Globus pallidus (tissue), 1 donor: ENCODE measurements around the gene RAE1.

Source experiments
- DNase-seq: peaks from one replicate; pipeline ENCODE4 v3.0.0-alpha.2; 2015; ENCODE audit warnings: low spot score

RAE1 gene

DNA sequence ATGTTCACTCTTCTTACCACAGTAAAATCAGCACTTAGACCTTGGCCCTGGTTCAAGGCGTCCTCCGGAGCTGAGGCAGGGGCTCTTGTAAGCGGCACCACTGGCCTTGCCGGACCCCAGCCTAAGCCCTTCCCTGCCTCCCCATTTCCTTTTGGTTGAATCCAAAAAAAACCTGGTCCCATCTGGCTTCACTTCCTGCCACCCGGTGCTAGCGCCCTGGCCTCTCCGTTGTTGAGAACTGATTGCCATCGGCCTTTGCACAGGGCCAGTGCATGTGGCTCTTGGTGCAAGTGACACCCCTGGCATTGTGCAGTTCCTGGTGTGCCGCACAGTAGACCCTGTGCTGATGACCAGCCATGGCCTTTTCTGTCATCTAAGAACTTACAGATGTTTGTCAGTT lies 21.1 kb downstream of the RAE1 start:
- no peak for DNase-seq

DNA sequence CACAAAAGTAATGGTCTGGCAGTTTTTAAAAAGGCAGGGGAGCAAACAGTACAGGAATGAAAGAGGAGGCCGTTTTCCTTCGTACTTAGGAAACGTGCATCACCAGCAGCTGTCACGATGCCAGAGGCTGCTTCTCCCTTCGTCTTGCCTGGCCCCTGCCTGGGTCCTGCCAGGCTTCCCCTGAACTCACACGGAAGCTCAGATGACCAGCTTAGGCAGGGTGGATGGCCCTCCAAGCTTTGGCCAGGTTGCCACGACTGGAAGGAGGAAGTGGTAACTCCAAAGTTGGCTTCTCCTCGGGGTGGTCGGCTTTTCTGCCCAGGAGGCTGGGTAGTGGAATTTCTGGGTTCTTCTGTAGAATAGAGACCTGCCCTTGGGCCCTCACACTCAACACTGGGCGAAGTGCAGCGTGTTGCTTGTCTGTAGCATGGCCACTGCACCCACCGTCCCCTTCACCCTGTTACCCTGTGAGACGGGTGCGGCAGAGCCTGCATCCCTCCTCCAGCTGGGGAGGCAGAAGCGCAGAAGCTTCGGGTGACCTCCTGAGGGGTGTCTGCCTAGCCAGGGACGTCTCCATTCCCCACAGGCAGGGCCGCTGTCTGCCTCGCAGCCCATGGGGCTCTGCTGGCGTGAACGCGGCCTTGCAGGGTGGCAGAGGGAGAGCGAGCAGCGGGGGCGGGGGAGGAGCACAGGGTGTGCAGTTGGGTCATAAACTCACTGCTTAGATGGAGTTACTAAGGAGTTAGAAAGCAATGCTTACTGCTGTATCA lies 21.7 kb downstream of the RAE1 start:
- DNase-seq, result no peak

GRCh38 chr20:57374343-57374930 lies 23.4 kb downstream of the RAE1 start:
- no peak for DNase-seq

- peak; percentile 37 for DNase-seq
These were observed 24.0 kb downstream of the RAE1 start for GRCh38 chr20:57374931-57375651.

GRCh38 chr20:57375652-57376230 lies 24.7 kb downstream of the RAE1 start:
- no peak for DNase-seq

DNA sequence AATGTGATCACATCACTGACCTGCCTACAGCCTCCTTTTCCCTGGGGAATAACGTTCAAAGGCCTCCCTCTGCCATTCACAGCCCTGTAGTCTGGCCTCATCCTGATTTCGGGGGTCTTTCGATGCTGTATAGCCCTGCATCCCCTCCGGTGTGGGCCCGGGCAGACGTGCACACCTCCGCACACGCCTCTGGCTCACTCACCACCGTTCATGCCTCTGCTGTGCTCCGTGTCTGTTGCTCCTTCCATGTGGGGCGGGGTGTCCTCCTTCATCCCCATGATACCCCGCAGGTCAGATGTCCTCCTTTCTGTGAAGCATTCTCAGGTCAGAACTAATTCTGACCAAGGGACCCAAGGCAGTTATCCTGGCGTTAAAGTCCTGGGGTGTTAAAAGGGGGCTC lies 26.3 kb downstream of the RAE1 start:
- DNase-seq, result no peak

DNA sequence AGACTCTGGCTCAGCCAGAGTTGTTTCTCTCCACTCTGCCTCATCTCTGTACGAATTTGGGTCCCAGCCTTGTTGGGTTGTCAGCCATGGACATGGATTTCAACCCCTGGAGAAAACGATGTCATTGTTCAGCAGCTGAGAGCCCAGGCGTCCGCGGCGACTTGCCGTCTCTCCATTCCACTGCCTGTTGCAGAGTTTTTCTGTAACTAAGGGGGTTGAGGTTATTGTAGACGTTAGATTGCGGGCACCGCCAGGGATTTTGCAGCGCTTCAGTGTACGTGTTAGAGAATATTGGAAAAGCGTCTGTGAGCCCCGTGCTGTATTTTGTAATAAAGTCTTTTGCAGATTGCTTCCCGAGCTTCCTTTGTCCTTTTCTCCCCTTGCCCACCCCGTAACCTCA lies 27.1 kb downstream of the RAE1 start:
- DNase-seq, result no peak

- no peak for DNase-seq
These were observed 27.7 kb downstream of the RAE1 start for GRCh38 chr20:57378646-57379262.

DNA sequence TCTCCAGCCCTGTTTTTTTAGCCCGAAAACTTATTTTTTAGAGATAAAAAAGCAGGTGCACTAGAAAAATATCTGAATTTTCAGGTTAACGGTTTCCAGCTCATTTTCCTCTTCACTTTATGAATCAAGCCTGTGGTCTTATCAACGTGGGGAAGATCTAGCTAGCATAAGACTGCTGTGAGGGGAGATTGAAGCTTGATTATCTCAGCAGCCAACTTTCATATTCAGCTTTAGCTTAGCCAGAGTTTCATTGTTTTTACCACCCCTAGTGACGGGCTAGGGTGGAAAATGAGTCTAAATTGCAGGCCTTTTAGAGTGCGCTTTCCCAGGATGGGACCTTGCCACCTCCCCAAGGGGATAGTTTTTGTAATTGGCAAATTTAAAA lies 28.2 kb downstream of the RAE1 start:
- DNase-seq, result no peak

GRCh38 chr20:57380081-57380750 lies 29.2 kb downstream of the RAE1 start:
- no peak for DNase-seq

GRCh38 chr20:57381596-57382503 lies 30.8 kb downstream of the RAE1 start:
- DNase-seq, result peak; percentile 73

DNA sequence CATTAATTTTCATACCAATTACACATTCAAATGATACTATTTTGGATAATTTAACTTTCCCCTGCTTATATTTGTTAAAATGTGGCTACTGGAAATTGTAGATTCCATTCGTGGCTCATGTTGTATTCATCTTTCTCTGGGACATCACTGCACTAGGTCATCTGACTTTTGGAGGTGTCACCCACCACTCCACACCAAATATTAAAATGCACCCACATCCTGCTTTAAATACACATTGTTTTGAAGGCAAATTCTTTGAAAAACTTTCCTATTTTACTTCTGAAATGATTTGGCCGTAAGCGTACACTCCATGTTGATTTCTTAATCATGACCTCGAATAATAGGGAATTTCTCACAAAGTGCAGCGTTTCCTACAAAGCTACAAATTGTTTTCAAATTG lies 31.5 kb downstream of the RAE1 start:
- no peak for DNase-seq

GRCh38 chr20:57383447-57384347 lies 32.6 kb downstream of the RAE1 start:
- no peak for DNase-seq

GRCh38 chr20:57384486-57384885 lies 33.4 kb downstream of the RAE1 start:
- no peak for DNase-seq

DNA sequence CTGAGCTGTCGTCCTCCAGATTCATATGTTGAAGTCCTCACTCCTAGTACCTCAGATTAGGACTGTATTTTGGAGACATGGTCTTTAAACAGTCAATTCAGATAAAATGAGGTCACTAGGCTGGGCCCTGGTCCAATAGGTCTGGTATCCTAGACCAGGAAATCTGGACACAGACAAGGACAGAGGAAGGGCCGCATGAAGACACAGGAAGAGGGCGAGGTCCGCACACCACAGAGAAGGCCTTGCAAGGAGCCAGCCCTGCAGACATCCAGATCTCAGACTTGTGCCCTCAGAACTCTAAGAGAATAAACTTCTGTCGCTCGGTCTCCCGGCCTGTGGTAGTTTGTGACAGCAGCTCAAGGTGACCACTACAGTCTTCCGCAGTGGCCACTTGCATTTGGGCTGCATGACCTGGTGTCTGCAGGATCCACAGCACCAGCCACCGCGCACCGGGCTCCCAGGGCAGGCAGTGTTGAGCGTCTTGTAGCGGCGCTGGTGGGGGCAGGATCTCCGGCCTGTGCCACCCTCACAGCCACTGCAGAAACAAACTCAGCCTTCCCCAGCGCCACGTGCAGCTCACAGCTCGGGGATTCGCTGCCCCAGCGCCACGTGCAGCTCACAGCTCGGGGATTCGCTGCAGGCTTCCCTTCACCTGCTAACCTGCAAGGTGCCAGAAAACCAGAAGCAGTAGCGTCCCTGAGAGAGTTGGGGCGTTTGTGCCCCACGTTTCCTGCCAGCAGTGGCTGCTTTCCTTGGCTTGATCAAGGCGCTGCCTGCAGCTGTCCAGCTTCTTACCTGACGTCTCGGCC lies 34.1 kb downstream of the RAE1 start:
- DNase-seq, result no peak

GRCh38 chr20:57385940-57386339 lies 34.9 kb downstream of the RAE1 start:
- no peak for DNase-seq

- DNase-seq, result no peak
These were observed 35.7 kb downstream of the RAE1 start for GRCh38 chr20:57386762-57387161.

- no peak for DNase-seq
These were observed 36.4 kb downstream of the RAE1 start for GRCh38 chr20:57387463-57387862.

- peak; percentile 40 for DNase-seq
These were observed 36.9 kb downstream of the RAE1 start for GRCh38 chr20:57387945-57388371.
